Stimulated activated CD4-positive, alpha-beta T cell treated with anti-CD3 and anti-CD28 coated beads, TNF-alpha, amount 100 ng/mL, for 4 hours (primary cell): ENCODE data around the gene HHATL.

ENCODE experiments used
- DNase-seq, 3 experiments: peaks; one replicate each; pipeline ENCODE4 v3.0.0-alpha.2; 2020; ENCODE audit warnings: low read depth in 3 of 3

Gene HHATL

DNA sequence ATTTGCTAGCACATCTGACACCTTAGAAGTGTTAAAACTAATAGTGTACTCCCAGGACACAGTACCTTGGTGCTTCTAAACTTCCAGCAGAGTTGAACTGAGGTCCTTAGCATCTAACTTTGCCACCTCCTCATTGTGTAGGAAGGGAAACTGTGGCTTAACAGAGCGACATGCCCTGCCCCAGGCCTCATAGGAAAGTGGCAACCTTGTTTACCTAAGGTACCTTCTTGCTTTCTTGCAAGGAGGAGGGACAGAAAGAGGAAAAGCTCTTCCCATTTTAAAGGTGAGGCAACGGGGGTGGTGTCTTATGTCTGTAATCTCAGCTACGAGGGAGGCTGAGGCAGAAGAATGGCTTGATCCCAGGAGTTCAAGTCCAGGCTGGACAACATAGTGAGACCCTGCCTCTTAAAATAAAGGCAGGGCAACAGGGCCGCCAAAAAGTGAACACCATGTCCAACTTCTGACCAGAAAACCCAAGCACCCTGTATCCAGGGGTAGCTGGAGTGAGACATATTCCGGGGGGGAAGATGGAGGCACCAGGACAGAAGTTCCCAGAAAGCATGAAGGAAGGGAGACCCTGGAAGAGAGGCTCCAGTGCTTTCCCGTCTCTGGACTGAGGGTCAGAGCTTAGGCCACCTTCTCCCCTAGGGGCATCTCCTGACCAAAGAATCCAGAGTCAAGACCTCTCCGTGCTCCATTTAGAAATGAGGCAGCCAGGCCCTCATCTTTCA, 17.8 kb downstream of the HHATL start:
- DNase-seq = no peak

GRCh38 chr3:42683875-42684598, 18.6 kb downstream of the HHATL start:
- DNase-seq = no peak

DNA sequence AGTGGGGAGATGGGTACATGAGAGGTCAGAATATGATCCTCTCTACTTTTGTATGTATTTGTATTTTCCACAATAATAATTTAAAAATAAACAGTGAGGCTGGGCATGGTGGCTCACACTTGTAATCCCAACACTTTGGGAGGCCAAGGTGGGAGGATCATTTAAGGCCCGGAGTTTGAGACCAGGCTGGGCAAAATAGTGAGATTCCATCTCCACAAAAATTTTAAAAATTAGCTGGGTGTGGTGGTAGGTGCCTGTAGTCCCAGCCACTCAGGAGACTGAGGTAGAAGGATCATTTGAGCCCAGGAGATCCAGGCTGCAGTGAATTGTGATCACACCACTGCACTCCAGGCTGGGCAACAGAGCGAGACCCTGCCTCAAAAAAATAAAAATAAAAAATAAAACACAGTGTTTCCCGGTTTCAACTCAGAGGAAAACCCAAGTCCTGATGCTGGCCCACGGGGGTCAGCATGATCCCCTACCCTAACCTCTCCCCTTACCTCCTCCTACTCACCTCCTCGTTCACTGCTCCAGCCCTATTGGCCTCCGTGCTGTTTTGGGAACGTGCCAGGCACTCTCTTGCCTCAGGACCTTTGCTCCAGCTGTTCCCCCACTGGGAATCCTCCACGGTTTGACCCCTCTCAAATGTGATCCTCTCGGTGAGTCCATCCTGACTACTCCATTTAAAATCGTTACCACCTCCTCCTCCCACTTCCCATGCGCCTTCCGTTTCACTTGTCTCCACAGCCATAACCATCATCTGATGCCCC, 20.1 kb downstream of the HHATL start:
- DNase-seq = no peak

DNA sequence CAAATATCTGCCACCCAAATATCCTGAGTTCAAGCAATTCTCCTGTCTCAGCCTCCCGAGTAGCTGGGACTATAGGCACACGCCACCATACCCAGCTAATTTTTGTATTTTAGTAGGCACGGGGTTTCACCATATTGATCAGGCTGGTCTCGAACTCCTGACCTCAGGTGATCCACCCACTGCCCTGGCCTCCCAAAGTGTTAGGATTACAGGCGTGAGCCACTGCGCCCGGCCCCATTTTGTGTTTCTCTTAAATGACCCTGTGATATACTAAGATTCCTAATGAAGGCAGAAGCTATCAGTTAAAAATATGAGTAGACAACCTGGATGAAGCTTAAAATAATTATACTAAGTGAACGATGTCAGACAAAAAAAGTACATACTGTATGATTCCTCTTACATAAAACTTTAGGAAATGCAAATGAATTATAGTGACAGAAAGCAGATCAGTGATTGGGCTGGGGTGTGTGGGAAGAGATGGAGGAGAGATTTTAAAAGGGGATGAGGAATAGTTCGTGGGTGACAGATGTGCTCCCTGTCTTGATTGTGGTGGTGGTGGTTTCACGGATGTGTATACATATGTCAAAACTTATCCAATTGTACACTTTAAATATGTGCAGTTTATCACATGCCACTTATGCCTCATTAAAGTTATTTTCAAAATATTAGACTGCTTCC, 21.1 kb downstream of the HHATL start:
- DNase-seq = no peak

- DNase-seq = no peak
Observed at GRCh38 chr3:42680806-42681205, 21.8 kb downstream of the HHATL start.

DNA sequence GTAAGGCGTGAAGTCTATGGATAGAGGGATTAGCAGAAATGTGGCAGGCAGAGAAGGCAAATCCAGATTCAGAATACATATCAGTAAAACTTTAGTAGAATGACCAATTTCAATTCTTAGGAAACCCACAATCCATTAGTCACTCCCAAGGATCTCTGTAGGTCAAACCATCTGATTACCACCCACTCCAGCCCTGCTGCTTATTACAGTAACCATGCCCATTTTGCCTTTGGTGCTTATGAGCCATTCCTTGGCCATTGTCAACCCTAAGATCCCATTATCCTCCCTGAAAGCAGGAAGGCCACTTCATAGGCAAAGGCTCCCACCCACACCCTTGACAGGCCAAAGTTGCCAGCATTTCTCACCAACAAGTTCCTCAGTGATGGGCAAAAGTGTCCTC, 22.3 kb downstream of the HHATL start:
- no peak for DNase-seq

DNA sequence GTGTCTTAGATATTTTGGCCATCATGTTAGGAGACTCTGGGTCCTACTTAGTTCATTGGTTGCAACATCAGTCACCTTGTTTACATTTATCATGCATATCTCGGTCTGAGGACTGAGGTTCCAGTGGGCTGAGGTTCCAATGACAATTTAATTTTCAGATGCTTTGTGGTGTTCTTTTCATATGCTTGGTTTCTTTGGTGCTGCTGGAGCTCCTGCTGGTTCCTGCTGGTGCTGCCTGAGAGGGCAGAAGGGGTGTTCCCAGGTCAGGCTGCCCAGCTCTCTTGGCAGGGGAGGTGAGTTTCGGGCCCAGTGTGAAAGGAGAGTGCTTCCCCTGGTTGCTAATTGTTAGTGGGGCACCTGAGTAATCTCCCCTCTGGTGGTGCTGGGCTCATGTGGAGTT, 24.2 kb downstream of the HHATL start:
- DNase-seq = no peak

GRCh38 chr3:42675909-42676308, 26.7 kb downstream of the HHATL start:
- no peak for DNase-seq

GRCh38 chr3:42674146-42674545, 28.5 kb downstream of the HHATL start:
- DNase-seq = no peak

GRCh38 chr3:42673082-42673481, 29.5 kb downstream of the HHATL start:
- DNase-seq = no peak

DNA sequence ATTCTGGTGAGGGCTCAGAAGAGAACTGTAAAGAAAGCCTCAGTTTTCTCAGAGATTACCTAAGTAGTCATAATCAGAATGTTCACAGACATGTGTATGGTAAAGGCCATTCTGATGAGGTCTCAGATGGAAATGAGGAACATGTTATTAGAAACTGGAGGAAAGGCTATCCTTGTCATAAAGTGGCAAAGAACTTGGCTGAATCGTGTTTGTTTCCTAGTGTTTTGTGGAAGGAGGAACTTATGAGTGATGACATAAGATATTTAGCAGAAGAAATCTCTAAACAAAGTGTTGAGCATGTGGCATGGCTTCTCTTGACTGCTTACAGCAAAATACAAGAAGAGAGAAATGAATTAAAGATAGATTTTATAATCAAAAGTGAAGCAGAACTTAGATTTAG, 30.1 kb downstream of the HHATL start:
- DNase-seq = no peak

DNA sequence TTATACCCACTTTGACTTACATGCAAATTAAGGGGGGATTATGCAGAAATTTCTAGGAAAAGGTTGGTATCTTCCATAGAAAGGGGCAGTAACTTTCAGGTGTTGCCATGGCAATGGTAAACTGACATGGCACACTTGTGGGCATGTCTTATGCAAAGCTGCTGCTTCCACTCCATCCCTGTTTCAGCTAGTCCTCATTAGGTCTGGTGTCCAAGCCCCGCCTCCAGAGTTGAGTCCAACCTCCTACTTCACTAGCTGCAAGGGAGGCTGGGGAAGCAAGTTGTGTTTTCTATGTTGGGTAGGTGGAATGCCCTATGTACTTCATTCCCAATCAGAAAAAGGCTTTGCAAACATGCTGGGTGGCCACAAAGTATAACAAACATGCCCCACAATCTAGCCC, 31.9 kb downstream of the HHATL start:
- no peak for DNase-seq

- DNase-seq = no peak
Observed at GRCh38 chr3:42670051-42670576, 32.5 kb downstream of the HHATL start.

- no peak for DNase-seq
Observed at GRCh38 chr3:42668793-42669217, 33.8 kb downstream of the HHATL start.

- no peak for DNase-seq
Observed at GRCh38 chr3:42668413-42668760, 34.2 kb downstream of the HHATL start.

GRCh38 chr3:42667523-42668412, 34.8 kb downstream of the HHATL start:
- DNase-seq = no peak

GRCh38 chr3:42667096-42667522, 35.5 kb downstream of the HHATL start:
- DNase-seq = no peak

- DNase-seq = no peak
Observed at GRCh38 chr3:42666577-42666998, 36.0 kb downstream of the HHATL start.

DNA sequence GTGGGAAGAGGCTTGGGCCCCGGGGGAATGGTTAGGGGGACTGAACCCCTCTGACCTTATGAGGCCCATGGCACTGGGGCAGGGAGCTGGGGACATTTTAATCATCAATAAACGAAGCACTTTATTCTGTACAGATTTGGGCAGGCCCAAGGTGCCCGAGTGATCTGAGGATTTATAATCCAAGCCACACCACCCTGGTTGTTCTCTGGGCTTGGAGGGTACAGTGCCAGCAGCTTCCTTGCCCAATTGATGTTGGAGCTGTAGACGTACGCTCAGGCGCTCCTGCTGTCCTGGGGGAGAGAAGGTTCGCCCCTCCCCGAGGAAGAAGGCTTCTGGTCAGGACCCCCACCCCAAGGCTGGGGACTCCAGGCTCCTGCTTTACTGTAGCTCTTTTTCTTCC, 36.6 kb downstream of the HHATL start:
- no peak for DNase-seq

DNA sequence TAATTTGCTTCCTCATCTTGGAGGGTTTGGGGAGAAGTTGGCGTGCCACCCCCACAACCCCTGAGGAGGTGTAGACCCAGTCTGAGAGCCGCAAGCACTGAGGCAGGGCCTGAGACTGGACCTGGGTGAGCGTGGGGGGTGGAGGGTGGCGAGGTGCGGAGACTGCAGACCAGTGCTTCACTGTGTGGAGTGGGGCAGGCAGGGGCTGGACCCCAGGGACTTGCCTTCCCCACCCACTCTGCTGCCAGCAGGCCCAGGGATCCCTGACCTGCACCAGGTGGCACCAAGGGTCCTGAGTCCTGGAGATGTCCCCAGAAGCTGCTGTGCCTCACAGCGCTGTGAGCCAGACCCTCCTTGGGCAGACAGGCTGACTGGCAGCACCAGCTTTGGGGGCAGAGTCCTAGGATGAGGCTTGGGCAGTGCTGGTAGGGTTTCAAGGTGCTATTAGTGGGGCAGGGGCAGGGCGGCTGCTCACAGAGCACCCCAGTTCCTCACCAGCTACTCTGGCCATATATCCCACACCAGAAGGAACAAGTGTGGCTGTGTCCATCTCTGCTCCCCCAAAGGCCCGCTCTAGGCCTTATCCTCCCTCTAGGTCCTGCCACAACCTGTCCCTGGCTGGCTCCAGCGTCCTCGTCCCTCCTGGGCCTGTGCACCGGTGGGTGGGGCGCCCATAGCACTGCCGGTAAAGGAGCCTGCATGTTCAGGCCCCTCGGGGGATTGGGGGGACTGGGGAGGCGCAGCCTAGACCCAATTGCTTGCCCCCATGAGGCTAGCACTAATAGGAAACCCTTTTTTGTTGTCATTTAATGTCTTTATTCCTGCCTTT, 37.3 kb downstream of the HHATL start:
- DNase-seq = no peak
